ENCODE data around the gene TBRG4. TPM values are rescaled to one million over a fixed set of nuclear protein-coding genes. Genes with fewer than 3 reads are reported as not detected.

Gene TBRG4
- total RNA-seq, 2 donors from 2014 or later = 91.0 to 147 TPM

- DNase-seq = no peak
- Histone ChIP-seq H3K9ac (ENCODE audit: low read depth in 2 of 2, low read length in 2 of 2) (no peak overlapping the region), H3K9me3 (no peaks in the 10 kb centered on the region), H3K4me1 (no peaks in the 10 kb centered on the region), H3K27me3 (peaks cover 11% of the 10 kb centered on the region), H3K36me3 (no peaks in the 10 kb centered on the region), H3K27ac (no peak overlapping the region), H3K4me3 (no peak overlapping the region)
- intact Hi-C loops (cut with DNase I) = no loop called here
- TF ChIP-seq CTCF (IDR thresholded peaks at IDR 0.05) = no peak
Measured at GRCh38 chr7:45092100-45092930, 19.2 kb downstream of the TBRG4 start.

- intact Hi-C loops (cut with DNase I) = no loop called here
- Histone ChIP-seq H3K4me3 (peak overlapping the region; percentile 40), H3K9ac (ENCODE audit: low read depth in 2 of 2, low read length in 2 of 2) (no peak overlapping the region), H3K27ac (no peak overlapping the region), H3K36me3 (no peaks in the 10 kb centered on the region), H3K4me1 (no peaks in the 10 kb centered on the region), H3K9me3 (no peaks in the 10 kb centered on the region), H3K27me3 (peaks cover 11% of the 10 kb centered on the region)
- peak; percentile 54 for DNase-seq
- TF ChIP-seq CTCF (IDR thresholded peaks at IDR 0.05) = no peak
Measured at GRCh38 chr7:45089341-45089891, 22.1 kb downstream of the TBRG4 start.

GRCh38 chr7:45088821-45089340 is 22.6 kb downstream of the TBRG4 start, which contains the start of gene NACAD:
TSS of gene NACAD (minus strand) at chr7:45088969. CDS start at chr7:45088894, 75 bp downstream.
- H3K4me3 ChIP-seq = peak within 1 kb of the TSS; percentile 40
- no peaks in the 10 kb centered on the region for H3K4me1 ChIP-seq
- peak within 1 kb of the TSS in 1 of 2 donors; percentile 60 for H3K9ac ChIP-seq (ENCODE audit: low read depth in 2 of 2, low read length in 2 of 2)
- no peak within 1 kb of the TSS for H3K27ac ChIP-seq
- no peaks in the 10 kb centered on the region for H3K36me3 ChIP-seq
- DNase-seq = no peak
- intact Hi-C loops (cut with DNase I) = no loop called here
- peaks cover 11% of the 10 kb centered on the region for H3K27me3 ChIP-seq
- H3K9me3 ChIP-seq = no peaks in the 10 kb centered on the region
- TF ChIP-seq CTCF (IDR thresholded peaks at IDR 0.05) = no peak

- peak overlapping the region in 1 of 2 donors; percentile 60 for H3K9ac ChIP-seq (ENCODE audit: low read depth in 2 of 2, low read length in 2 of 2)
- no peaks in the 10 kb centered on the region for H3K9me3 ChIP-seq
- no peak overlapping the region for H3K27ac ChIP-seq
- H3K4me3 ChIP-seq = peak overlapping the region; percentile 40
- peaks cover 11% of the 10 kb centered on the region for H3K27me3 ChIP-seq
- DNase-seq = no peak
- TF ChIP-seq CTCF (IDR thresholded peaks at IDR 0.05) = no peak
- intact Hi-C loops (cut with DNase I) = no loop called here
- no peaks in the 10 kb centered on the region for H3K36me3 ChIP-seq
- H3K4me1 ChIP-seq = no peaks in the 10 kb centered on the region
Measured at GRCh38 chr7:45088146-45088701, 23.3 kb downstream of the TBRG4 start.

GRCh38 chr7:45087301-45088145 is 24.0 kb downstream of the TBRG4 start:
- Histone ChIP-seq H3K27me3 (peaks cover 11% of the 10 kb centered on the region), H3K4me1 (no peaks in the 10 kb centered on the region), H3K27ac (no peak overlapping the region), H3K9me3 (no peaks in the 10 kb centered on the region), H3K4me3 (no peak overlapping the region), H3K9ac (ENCODE audit: low read depth in 2 of 2, low read length in 2 of 2) (peak overlapping the region in 1 of 2 donors; percentile 60), H3K36me3 (no peaks in the 10 kb centered on the region)
- no peak for DNase-seq
- intact Hi-C loops (cut with DNase I) = no loop called here
- TF ChIP-seq CTCF (IDR thresholded peaks at IDR 0.05) = no peak

Measured in colonic mucosa (tissue), 4 donors.